ENCODE measurements around the gene INVS.
"Not testable (repeated sequence)": the region's sequence is repeated elsewhere in the genome, so short reads cannot be mapped to it uniquely, and the experiment has no call there.

INVS gene

DNA sequence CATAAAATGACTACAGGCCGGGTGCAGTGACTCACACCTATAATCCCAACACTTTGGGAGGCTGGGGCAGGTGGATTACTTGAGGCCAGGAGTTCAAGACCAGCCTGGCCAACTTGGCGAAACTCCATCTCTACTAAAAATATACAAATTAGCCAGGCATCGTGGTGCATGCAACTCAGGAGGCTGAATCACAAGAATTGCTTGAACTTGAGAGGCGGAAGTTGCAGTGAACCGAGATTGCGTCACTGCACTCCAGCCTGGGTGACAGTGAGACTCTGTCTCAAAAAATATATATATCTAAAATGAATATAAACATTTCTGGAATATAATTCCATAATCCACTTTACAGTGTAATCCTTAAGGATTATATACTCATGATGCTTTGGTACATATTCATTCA is 187.2 kb downstream of the INVS start:
- no peak for DNase-seq

DNA sequence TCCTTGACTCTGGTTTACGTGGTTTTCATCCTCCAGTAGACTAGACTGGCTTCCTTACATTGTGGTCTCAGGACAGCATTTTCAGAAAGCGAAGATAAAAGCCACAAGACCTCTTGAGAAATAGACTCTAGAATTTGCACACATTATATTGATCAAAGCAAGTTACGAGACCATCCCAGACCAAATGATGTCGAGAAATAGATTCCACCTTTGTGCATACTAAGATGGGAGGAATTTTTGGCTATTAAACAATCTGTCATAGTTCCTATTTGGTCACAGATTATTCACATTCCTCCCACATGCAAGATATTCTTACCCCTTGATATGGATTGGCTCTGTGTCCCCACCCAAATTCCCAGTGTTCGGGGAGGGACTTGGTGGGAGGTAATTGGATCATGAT is 188.1 kb downstream of the INVS start:
- DNase-seq, result no peak

DNA sequence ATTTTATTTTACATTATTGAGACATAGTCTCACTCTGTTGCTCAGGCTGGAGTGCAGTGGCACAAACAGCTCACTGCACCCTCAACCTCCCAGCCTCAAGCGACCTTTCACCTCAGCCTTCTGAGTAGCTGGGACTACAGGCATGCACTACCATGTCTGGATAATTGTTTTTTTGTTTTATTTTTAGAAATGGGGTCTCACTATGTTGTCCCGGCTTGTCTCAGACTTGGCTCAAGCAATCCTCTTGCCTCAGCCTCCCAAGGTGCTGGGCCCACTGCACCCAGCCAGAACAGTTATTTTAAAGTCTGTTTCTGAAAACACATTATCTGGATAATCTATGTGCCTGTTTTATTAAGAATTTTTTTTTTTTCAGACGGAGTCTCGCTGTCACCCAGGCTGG is 191.7 kb downstream of the INVS start:
- DNase-seq, result no peak

DNA sequence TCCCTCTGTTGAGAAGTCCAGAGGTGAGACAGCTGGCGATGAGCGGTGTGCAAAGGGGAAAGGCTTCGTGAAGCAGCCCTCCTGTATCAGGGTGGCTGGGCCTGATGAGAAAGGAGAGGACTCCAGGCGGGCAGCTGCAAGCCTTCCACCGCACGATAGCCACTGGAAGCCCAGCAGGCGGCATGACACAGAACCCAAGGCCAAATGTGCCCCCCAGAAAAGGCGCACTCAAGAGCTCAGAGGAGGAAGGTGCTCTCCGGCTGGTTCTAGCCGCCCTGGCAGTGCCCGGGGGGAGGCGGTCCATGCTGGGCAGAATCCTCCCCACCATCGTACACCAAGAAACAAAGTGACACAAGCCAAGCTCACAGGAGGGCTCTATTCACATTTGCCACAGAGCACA is 193.4 kb downstream of the INVS start:
- DNase-seq, result no peak

DNA sequence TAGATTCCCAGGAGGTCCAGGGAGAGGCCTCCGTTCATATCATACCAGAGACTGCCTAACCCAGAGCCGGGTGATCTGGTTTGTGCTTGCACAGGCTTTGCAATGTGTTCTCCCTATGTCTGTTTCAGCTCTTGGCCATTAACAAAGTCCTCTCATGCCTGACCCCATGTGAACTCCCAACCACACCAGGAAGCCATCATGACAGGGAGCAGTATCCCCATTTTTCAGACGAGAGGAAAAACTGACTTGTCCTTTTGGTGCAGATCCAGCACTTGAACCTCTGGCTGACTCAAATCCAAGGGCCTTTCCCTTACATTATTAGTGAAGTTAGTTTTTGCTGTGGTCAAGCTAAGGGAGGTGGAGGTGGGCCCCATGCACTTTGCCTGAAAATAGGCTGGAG is 195.3 kb downstream of the INVS start:
- no peak for DNase-seq

DNA sequence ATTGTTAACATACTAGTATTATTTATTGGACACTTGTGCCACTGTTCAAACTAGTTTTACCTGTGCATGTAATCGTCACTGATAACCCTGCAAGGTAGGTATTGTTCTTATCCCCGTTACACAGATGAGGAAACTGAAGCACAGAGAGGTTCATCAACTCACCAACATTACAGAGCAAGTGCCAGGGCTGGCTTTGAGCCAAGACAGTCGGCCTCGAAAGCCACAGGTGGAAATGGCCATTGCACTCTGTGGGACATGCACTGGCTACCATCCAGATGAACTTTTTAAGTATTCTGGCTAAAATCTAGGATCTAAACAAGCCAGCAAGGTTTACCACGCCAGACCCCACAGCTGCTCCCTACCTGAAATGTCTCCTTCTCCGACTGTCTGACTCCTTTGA is 195.8 kb downstream of the INVS start:
- no peak for DNase-seq

DNA sequence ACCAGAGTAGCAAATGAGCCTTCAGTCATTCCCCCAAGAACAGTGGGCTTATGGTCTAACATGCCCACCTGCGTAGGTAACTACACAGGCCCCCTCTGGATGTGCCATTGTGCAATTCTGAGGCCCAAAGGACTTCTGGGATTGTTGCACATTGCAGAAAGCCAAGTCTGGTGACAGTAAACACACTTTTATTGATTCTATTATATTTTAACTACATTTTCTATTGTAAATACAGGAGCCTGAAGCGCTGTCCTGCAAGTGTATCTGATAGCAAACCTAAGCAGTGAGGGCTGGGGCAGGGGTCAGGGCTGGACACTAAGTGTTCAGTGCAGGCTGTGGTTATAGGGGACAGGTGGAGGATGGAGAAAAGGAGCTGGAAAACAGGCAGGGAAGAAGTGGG is 196.2 kb downstream of the INVS start:
- DNase-seq, result no peak

DNA sequence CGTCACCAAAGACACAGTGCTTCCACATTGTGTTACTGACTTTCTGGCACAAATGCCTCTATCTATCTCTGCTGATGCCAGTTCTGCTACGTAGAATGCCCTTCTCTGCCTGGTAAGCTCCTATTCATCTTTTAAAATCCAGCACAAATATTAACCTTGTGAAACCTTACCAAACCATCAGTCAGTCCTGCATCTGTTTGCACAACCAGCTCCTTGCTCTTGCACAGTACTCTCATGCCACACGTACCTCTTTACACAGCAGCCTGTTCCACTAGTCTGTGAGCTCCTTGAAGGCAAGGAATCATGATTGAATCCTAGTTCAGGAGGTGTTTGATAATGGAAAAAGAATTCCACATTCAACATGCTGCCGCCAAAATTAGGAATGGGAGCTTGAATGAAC is 197.4 kb downstream of the INVS start:
- DNase-seq, result no peak

DNA sequence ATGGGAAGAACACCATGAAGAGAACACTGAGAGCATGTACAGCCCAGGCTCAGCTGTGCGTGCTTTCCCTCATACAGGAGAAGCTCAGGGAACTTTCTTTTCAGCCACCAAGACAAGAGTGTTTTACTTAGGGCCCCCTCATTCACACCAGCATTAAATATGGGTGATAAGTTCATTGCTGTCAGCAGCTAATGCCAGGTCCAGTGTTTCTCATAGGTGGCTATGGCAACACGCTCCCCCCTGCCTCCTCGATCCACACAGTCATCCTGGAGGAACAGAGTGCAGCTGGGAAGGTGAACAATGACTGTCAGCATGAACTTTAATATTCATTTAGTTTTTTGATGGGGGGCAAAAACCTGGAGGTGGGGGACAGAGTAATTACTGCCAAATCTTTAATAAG is 199.3 kb downstream of the INVS start:
- no peak for DNase-seq

DNA sequence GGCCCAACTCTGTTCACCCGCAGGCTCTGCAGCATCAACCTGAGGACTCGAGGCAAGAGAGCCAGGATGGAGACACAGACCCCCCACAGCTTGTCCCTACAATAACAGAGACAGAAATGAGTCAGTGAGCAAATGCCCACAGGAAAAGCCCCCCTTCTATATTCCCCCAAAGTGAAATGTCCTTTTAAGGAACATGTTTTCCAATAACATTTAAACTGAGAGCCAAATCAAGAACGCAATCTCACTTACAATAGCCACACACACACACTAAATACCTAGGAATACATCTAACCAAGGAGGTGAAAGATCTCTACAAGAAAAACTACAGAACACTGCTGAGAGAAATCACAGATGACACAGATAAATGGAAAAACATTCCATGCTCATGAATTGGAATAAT is 204.7 kb downstream of the INVS start:
- DNase-seq, result no peak

DNA sequence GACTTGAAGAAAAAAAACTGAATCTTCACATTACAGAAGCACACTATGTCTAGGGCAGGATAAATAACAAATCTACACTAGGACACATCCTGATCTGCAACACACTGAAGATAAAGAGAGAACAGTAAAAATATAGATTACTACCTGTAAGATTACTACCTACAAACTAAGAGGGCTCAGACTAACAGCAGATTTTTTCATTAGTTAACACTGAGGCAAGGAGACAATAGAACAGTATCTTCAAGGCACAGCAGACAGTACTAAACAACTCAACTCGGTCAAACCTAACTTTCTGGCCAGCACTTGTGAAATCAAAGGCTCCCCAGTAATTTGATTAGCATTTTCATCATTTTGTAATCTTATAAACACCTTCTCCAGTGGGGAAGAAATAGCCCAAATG is 207.2 kb downstream of the INVS start:
- DNase-seq, result no peak

DNA sequence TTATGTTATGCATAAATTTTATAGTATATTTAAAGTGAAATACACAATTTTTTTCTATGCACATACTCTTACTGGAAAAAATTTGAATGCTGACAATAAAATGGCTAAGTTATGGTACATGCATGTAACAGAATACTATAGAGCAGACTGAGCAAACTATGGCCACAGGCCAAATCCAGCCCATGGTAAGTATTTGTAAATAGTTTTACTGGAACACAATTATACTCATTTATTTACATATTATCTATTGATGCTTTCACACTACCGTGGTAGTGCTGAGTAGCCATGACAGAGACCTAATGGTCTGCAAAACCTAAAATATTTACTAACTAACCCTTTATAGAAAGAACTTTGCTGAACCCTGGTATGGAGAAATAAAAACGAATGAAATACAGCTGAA is 208.0 kb downstream of the INVS start:
- no peak for DNase-seq

DNA sequence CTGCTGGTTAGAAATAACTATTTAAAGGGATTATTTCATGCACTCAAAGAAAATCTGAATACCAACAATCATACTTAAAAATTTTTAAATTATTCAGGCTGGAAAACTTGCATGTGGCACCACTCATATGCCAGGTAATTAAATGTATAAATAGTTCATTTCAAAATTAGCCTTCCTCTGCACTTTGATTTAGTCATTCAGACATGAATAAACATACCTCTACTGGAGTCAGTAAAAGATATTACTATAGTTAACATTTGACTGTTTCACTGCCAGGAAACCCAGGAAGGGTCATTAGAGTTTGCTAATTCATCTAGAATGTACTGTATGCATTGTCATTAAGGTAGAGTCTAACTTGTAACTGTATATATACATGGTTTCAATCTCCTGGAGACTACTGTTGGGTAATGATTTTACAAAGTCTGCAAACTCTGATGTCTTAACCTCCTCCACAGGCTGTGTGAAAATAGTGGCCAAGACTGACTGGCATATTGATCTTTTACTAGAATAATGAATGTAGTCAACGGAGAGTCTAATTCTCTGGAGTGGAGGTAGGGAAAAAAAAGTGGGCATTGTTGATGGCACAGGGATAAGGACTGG is 210.0 kb downstream of the INVS start:
- no peak for DNase-seq

DNA sequence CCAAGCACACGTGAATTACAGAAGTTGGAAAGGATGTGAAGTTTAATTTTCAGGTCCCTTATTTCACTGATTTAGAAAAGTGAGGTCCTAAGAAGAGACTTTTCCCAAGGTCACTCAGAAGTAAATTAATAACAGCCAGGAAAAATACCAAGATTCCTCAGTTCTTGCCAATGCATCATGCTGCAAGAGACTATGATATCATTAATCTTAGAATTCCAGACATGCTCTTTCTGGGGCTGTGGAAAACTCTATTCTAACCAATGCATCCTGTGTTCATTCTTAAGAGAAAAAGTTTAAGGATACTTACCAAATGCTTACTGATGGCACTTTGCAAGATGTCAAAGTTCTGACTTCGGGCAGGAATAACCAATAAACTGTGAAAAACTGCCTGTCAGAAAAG is 210.9 kb downstream of the INVS start:
- DNase-seq, result no peak

DNA sequence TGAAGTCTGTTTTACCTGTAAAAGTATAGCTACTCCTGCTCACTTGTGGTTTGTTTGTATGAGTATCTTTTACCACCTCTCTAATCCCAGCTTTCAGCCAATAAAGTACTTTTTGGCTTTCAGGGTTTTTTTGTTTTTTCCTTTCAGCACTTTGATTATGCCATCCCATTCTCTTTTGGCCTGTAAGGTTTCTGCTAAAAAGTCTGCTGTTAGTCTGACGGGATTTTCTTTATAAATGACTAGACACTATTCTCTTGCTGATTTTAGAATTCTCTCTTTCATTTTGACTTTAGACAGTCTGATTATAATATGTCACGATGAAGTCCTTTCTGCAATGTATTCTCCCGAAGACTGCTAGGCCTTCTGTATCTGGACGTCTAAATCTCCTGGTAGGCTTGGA is 216.5 kb downstream of the INVS start:
- DNase-seq, result no peak

DNA sequence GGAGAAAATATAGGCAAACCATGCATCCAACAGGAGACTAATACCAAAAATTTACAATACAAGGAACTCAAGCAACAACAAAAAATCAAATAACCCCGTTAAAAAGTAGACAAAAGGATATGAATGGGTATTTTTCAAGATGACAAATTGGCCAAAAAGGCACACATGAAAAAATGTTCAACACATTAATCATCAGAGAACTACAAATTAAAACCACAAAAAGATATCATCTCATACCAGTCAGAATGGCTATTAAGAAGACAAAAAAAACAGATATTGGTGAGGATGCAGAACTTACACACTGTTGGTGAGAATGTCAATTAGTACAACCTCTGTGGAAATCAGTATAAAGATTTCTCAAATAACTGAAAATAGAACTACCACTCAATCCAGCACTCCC is 218.7 kb downstream of the INVS start:
- DNase-seq, result no peak

DNA sequence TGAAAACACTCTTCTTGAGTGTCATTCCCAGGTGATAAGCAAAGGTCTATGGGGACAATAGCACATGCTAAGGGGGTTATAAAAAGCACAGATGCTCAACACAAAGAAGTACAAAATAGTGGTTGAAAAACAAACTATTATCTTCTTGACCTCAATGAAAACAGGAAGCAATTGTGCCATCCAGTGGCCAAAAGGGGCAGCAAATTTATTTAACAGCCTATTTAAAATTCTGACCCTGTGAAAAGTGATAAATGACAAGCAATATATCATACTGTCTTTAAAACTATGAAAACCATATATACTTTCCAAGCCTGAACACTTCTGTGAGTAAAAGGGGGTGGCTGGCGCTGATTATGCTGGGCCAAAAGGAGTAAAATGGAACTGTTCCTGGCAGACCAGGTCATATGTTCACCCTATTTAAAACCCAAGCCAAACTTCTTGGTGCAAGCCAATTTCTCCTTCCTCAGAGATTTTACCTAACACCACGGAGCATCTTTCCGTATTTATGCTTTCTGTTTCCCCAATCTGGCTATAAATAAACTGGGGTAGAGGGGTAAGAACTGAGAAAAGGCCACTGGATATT is 224.0 kb downstream of the INVS start:
- peak; percentile 45 for DNase-seq

DNA sequence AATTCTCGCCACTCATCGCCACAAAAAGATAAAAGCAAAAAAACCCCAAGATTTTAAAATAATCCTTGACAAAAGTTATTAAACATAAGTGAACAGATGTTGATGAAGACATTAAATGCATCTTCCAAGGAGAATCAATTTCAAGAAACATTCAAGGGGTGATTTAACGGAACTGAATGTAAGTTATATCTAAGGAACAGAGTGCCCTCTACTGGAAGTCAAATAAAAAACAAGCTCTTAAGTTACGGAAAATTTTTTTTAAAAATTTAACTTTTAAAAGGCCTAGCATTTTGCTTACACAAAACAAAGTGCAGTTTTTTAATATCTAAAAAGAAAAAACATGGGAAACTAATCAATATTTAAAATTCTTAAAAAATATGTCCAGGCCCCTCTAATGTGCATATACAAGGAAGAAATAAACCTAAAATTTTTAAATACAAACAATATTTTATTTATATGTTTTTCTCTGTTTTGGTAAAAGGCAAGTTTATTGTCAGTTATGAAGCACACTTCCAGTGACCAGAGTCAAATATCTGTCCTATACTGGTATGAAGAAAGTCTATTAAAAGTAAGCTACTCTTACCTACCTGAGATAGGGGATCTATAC is 225.7 kb downstream of the INVS start:
- peak; percentile 56 for DNase-seq

DNA sequence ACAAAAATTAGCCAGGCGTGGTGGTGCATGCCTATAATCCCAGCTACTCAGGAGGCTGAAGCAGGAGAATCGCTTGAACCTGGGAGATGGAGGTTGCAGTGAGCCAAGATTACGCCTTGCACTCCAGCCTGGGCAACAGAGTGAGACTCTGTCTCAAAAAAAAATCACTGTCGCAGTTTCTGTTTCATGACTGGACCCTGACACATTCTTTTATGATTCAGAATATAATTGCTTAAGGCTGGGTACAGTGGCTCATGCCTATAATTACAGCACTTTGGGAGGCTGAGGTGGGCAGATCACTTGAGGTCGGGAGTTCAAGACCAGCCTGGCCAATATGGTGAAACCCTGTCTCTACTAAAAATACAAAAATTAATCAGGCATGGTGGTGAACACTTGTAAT is 239.7 kb downstream of the INVS start:
- DNase-seq, result not testable (repeated sequence)

DNA sequence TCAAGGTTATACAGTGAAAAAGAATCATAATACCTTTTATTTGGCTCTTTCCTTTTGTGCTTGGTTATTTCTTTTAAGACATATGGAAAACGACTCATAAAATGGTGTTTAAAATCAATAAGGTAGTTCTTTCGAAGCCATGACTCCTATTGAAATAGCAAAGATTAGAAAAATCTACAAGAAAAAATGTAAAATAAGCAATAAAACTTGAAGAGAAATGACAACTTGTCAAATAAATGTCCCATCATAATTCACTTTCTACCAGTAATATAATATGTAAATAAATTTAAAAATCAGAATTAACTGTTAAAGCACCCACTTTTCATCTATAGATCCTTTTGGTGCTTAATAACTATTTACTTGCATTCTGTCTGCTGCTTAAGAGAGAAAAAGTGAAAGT is 241.2 kb downstream of the INVS start:
- no peak for DNase-seq

DNA sequence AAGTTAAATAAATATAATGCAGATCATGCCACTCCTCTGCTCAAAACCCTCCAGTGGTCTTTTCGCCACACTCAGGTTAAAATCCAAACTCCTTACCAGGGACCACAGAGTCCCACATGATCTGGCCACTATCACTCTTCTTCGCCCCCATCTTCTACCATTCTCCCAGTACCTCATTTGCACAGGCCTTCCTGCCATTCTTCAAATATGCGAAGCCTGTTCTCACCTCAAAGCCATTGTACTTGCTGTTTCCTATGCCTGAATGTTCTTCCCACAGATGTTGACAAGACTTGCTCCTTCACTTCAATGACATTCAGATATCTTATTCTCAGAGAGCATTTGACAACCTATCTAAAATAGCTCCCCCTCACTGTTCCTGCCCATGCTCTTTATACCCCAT is 242.8 kb downstream of the INVS start:
- DNase-seq, result no peak

DNA sequence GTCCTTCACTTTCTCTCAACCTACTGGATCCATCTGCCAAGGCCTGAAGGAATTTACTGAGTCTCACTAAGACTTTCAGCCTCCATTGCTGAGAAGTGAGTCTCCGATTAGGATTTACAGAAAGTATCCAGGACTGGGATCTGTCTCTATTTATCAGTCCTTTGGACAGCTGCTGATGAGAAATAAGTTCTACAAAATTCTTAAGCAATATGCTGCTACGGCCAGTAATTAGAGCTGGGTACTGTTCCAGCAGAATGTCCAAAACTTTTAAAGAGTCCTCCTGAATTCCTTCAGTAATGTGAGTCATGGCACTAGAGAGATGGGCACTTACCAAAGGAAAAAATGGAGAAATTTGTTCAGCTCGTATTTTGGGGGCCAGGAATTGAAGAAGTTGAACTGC is 247.8 kb downstream of the INVS start:
- no peak for DNase-seq

DNA sequence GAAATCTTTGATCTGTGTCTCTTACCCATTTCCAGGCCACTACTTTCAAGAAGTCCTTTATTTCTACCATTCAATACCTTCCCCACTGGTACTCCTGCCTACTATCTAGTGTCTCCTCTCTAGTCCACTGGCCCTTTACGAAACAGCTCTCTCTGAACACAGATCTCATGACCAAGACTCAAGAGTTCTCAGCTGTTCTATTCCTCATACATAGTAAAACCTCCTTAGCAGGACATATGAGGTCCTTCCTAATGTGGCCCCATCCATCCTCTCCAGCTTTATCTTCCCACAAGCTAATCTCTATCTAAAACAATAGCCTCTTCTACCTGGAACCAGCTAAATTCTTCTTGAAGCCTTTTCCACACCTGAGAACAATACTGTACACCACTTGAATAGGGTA is 251.1 kb downstream of the INVS start:
- DNase-seq, result no peak

Measured in NCI-H1105 treated with DMSO at 0.1 percent for 48 hours (cell line).